A204.1 (cell line): Measurements from ENCODE around the gene PAGR1.
"Not testable (repeated sequence)": the region's sequence is repeated elsewhere in the genome, so short reads cannot be mapped to it uniquely, and the experiment has no call there.

Experiments
- FAIRE-seq: peaks from 2 replicates; lab custom pipeline; 2012; peaks lifted over from hg19 to GRCh38; lab: Jason Lieb, UNC

Gene PAGR1

DNA sequence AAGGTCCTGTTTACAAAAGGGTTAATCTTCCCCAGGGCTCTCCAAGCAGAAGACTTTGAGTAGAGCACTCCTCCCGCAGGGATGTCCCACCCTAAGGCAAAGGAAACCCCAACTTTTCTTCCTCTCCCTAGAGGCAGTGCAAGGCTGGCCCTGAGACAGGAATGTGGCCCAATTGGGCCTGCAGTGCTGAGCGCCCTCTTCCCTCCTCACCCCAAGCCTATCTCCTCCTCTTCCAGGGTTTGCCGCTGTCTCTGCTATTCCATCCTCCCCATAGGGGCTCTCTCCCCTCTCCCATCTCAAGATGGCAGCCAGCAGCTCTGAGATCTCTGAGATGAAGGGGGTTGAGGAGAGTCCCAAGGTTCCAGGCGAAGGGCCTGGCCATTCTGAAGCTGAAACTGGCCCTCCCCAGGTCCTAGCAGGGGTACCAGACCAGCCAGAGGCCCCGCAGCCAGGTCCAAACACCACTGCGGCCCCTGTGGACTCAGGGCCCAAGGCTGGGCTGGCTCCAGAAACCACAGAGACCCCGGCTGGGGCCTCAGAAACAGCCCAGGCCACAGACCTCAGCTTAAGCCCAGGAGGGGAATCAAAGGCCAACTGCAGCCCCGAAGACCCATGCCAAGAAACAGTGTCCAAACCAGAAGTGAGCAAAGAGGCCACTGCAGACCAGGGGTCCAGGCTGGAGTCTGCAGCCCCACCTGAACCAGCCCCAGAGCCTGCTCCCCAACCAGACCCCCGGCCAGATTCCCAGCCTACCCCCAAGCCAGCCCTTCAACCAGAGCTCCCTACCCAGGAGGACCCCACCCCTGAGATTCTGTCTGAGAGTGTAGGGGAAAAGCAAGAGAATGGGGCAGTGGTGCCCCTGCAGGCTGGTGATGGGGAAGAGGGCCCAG is 3.0 kb upstream of the PAGR1 start:
- FAIRE-seq = no peak

DNA sequence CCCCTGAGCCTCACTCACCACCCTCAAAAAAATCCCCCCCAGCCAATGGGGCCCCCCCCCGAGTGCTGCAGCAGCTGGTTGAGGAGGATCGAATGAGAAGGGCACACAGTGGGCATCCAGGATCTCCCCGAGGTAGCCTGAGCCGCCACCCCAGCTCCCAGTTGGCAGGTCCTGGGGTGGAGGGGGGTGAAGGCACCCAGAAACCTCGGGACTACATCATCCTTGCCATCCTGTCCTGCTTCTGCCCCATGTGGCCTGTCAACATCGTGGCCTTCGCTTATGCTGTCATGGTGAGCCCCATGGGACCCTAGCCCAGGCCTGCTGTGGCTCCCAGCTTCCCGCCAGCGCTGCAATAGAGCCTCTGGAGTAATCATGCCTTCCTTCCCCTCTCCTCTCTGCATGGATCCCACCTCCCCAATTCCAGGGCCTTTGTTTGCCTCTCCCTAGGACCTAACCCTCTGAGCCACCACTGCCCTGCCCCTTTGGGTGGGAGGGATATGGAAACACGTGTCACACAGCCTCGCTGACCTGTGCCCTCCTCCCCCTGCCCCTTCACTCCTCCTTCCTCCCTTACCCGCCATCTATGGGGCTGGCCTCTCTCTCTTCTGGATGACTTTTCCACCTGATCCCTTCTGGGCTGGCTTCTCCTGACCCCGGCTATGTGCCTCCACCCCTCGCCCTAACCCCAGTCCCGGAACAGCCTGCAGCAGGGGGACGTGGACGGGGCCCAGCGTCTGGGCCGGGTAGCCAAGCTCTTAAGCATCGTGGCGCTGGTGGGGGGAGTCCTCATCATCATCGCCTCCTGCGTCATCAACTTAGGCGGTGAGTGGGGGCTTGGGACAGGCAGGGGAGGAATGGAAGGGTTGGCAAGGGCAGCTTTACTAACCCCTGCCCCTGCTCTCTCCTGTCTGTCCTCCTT is 2.0 kb upstream of the PAGR1 start:
- no peak for FAIRE-seq

DNA sequence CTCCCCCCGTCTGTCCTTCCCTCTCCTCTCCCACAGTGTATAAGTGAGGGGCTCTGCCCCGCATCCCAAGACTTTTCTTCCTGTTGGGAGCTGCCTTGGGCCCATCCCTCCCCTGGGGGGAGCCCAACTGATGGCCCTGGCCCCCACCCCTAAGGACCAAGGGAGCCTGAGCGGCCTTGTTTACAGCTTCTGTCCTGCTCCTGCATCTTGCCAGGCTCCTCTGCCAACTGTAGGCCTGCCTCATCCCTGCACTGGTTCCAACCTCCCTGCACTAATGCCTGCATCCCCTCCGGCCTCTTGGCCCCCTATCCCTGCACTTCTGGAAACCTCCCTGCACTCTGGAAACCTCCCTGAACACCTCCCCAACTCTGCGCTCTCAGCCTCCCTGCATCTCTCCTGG is 1.4 kb upstream of the PAGR1 start:
- FAIRE-seq = no peak

DNA sequence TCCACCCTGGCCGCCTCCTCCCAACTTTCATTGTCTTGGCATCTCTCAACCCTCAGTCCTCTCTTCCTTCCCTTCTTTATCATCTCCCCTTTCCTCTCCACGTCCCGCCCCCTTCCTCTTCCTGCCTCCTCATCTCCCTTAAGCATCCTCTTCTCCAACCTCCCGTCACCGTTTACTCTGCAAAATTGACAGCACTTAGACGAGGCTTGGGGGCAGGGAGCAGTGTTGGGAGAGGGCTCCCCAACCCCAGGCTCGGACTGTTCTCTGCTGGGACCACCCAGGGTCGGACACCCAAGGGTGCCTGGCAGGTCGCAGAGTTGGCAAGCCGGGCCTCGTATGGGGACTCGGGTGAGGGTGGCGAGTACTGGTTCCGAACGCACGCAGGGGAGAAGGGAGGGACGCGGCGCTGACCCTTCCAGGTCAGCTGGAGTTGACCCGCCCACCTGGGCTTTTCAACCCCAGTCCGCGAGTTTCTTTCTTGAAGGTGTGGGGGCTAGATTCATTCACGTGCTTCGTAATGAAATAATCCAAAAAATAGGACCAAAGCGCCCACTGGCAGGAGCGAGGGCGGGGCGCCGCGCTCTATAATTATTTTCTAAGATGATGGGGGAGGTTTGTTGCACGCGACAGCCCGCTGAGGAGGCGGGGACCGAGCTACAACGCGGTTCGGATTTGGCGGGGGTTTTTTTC is 775 bp upstream of the PAGR1 start:
- no peak for FAIRE-seq

DNA sequence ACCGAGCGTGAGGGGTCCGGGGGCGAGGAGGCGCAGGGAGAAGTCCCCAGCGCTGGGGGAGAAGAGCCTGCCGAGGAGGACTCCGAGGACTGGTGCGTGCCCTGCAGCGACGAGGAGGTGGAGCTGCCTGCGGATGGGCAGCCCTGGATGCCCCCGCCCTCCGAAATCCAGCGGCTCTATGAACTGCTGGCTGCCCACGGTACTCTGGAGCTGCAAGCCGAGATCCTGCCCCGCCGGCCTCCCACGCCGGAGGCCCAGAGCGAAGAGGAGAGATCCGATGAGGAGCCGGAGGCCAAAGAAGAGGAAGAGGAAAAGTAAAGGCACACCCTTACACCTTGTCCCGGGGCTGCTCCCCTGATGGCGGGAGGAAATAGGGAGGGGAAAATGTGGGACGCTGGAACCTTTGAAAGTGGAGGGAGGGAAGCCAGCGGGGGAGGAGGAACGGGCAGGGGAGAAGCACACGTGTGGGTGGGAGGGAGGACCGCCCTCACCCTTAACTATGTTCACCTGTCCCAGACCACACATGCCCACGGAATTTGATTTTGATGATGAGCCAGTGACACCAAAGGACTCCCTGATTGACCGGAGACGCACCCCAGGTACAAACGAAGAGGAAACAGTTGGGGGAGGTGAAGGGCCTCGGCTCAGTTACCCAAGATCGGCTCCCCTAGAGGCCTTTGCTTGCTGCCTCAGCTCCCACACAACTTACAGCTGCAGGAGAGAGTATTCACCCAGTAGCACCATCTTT is 916 bp downstream of the PAGR1 start:
- FAIRE-seq = no peak

DNA sequence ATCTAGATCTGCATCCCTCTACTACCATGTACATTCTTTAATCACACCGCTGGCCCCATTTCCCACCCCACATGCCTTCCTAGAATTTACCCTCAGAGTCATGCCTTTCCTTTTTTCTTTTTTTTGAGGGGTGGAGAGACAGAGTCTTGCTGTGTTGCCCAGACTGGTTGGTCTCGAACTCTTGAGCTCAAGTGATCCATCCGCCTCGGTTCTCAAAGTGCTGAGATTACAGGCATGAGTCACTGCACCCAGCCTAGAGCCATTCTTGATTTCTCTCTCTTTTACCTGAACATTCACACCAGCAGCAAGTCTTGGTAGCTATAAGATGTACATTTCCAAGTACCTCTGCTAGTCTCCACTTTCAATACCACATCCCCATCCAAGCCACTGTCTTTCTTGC is 2.1 kb downstream of the PAGR1 start:
- no peak for FAIRE-seq

DNA sequence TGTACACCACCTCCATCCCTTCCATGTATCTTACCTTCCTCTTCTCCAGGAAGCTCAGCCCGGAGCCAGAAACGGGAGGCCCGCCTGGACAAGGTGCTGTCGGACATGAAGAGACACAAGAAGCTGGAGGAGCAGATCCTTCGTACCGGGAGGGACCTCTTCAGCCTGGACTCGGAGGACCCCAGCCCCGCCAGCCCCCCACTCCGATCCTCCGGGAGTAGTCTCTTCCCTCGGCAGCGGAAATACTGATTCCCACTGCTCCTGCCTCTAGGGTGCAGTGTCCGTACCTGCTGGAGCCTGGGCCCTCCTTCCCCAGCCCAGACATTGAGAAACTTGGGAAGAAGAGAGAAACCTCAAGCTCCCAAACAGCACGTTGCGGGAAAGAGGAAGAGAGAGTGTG is 3.6 kb downstream of the PAGR1 start:
- no peak for FAIRE-seq

DNA sequence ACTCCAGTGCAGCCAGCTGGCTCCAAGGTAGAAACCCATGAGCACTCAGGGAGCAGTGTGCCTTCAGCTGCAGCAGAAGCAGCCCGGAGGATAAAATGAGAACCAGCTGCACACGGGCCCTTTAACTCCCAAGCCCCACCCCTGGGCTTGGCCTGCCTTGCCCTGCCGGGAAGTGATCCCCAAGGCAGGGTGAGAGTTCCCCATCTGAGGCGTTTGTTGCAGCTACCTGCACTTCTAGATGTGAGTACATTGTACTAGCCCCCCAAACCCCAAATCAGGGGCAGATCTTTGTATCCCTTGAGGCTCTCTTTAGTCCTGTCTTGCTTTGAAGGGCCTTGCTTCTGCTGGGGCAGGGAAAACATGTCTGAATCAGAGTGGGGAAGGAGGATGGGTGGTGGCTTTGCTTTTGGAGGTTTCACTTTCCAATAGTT is 4.3 kb downstream of the PAGR1 start, which contains the start of gene MVP:
MVP (plus strand) TSS at position 192 of the 431 bp plus-strand sequence. CDS start 10,088 bp downstream, outside the sequence.
- no peak for FAIRE-seq

DNA sequence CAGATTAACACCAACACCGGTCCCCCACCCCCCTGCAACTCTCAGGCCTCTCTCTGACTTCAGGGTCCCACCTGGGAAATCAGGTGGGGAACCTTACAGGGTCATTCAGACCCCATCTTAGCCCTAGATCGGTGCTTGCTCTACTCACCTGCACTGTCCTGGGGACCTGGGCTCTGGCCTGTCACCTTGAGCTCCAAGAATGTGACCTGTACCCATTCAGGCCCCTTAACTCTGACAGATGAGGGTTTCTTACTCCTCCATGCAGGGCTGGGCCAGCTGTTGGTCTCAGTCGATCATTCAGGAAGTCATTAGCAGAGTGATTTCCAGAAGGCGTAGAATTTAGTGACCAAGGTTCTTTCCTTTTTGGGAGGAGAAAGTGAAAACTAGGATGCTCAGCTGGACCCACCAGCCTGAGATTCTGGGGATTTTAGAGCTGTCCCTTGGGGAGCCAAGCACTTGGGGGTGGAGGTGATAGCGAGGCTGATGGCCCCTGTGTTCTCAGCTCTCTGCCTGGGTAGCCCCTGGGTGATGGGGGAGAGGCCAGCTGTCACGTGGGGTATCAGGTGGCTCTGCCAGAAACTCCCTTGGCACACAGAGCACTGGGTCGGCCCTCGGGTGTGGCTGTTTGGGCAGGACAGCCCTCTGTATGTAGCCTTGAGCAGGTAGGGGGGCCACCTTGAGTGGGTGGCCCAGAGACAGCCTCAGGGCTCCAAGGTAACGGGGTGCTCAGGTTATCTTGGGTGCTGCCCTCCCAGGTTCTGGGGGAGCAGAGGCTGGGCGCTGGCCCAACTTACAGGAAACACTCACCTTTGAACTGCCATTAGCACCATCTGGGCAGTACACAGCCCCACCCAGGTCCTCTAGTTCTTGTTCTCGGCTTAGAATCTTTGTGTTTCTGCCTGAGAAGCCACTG is 5.0 kb downstream of the PAGR1 start:
- no peak for FAIRE-seq

DNA sequence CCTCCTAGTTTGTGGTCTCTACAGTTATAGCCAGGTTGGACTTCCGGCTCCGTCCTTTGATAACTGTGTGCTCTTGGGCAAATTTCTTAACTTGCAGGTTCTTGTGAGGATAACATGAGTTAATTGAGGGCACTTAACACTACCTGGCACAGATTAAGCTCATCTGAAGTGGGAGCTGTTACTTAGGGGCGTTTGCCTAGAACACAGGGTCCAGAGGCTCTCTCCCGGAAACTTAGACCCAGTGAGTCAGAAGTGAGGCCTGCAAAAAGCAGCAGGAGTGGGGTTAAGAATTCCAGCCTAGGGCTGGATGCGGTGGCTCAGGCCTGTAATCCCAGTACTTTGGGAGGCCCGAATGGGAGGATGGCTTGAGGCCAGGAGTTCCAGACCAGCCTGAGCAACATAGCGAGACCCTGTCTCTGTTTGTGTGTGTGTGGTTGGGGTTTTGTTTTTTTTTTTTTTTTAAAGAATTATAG is 5.7 kb downstream of the PAGR1 start:
- peak; percentile 63 for FAIRE-seq

DNA sequence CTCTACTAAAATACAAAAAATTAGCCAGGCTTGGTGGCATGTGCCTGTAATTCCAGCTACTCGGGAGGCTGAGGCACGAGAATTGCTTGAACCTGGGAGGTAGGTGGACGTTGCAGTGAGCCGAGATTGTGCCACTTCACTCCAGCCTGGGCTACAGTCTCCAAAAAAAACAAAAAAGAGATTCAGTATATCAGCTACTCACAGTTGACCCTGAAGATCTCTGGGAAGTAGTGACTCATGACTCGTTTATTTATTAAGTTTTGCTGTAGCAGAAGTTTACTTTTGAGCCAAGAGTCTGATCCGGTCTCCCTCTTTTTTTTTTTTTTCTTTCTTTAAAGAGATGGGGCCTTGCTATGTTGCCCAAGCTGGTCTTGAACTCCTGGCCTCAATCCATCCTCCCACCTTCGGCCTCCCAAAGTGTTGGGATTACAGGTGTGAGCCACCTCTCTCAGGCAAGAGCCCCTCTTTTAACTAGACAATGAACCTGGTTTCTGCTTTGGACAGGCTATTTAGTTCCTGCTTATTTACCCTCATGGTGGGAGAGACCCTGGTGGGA is 8.7 kb downstream of the PAGR1 start:
- FAIRE-seq = peak; percentile 92

DNA sequence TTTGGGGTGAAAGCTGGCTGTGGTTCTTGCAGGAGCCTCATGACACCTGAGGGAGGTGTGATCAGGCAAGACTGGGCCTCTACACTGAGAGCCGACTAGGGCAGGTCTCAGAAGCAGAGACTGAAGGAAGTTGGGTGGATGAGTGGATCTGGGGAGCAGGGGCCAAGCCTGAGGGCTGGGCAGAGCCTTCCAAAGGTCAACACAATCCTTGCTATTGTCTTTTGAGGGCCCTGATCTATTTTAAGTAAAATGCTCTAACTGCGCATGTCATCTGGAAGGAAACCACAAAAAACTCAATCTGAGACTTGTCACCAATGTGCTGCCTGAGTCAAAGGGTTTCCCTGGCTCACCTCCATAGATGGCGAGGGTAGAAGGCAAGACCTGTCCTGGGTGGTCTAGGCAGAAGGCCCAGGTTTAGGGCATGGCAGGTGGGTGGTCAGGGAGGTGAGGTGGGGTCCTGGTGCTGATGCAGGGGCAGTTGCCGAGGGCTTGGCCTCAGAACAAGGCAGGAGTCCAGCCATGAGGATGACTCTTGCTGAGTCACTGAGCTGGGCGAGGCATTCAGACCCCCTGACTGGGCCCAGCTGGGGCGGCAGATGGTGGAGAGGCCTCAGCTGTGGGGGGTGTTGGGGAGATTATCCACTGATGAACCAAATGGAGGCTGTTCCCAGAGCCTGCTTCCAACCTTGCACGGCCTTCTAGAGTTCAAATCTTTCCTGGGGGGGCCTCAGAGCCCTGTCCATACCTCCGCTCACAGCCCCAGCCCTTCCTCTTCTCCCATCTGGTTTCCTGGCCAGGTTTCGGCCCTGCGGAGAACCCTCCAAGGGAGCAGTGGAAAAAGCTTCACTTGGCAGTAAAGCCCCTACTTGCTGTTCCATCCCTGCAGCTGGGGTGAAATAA is 9.4 kb downstream of the PAGR1 start:
- FAIRE-seq = peak; percentile 54

DNA sequence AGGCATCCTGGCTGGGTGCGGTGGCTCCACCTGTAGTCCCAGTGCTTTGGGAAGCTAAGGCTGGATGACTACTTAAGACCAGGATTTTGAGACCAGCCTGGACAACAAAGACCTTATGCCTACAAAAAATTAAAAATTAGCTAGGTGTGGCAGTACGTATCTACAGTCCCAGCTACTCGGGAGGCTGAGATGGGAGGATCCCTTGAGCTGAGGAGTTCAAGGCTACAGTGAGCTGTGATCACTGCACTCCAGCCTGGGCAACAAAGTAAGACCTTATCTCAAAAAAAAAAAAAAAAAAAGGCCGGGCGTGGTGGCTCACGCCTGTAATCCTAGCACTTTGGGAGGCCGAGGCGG is 10.4 kb downstream of the PAGR1 start:
- no peak for FAIRE-seq

DNA sequence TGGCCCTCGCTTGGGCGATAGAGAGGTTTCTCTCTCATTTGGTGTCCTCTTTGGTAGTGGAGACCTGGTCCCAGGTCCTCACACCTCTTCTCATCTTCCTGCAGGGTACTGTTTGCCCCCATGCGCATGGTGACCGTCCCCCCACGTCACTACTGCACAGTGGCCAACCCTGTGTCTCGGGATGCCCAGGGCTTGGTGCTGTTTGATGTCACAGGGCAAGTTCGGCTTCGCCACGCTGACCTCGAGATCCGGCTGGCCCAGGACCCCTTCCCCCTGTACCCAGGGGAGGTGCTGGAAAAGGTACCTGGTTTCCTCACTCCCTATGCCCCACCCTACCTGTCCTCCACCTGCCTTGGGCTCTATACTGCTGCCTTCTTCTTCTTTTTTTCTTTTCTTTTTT is 14.8 kb downstream of the PAGR1 start:
- no peak for FAIRE-seq

DNA sequence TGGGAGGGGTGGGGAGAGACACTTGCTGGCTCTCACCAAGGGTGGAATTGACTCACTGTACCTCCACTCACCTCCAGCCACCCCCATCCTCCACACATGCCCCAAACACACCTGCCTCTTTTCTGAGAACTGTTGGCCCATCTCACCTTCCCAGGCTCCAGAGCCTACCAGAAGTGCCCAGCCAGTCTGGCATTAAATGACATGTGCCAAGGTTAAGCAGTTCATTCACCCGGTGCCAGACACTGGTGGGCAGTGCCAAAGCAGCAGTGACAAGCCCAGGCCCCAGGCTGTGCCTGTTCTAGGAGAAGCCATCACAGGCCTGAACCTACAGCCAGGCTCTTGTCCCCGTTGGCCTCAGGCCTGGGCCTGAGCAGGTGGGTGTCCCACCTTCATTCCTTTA is 15.5 kb downstream of the PAGR1 start:
- no peak for FAIRE-seq

DNA sequence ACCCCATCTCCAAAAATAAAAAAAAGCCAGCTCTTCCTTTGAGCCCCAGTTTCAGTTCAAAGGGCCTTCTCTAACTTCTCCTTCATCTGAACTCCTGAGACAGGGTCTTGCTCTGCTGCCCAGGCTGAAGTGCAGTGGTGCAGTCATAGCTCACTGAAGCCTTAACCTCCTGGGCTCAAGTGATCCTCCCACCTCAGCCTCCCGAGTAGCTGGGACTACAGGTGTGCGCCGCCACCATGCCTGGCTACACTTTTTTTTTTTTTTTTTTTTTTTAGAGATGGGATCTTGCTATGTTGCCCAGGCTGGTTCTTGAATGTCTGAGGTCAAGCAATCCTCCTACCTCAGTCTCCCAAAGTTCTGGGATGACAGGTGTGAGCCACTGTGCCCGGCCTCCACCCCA is 17.3 kb downstream of the PAGR1 start:
- not testable (repeated sequence) for FAIRE-seq

DNA sequence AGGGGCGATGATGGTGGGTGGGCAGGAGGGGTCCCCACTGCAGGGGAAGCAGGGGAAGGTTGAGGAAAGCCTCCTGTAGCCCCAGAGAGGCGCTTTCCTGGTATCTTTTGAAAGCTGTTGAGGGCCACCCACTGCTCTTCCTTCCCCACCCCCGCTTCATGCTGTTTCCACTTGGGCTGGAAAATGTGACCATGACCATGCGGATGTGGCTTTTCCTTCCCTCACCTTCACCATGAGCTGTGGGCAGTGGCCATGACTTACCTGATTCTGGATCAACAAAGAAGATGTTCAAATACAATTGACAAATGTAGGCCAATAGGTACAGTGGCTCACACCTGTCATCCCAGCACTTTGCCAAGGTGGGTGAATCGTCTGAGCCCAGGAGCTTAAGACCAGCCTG is 18.1 kb downstream of the PAGR1 start:
- FAIRE-seq = no peak

DNA sequence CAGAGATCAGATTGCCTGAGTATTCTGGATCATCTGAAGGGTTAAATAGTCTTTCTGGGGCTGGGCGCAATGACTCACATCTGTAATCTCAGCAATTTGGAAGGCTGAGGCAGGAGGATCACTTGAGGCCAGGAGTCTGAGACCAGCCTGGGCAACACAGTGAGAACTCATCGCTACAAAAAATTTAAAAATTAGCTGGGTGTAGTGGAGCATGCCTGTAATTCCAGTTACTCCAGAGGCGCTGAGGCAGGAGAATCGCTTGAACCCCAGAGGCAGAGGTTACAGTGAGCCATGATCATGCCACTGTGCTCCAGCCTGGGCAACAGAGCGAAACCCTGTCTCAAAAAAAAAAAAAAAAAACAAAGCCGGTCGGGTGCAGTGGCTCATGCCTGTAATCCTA is 20.0 kb downstream of the PAGR1 start:
- no peak for FAIRE-seq

DNA sequence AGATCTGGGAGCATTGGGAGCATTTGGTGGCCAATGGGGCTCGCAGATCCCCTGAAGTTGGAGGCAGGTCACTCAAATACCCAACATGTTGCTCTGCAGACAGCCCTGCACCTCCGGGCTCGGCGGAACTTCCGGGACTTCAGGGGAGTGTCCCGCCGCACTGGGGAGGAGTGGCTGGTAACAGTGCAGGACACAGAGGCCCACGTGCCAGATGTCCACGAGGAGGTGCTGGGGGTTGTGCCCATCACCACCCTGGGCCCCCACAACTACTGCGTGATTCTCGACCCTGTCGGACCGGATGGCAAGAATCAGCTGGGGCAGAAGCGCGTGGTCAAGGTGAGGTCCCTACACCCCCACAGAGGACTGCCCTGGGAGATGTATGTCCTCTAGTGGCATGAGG is 20.7 kb downstream of the PAGR1 start:
- FAIRE-seq = no peak
